Gastrocnemius medialis (tissue), 4 donors: ENCODE measurements around the gene KCNQ2. TPM values are rescaled to one million over a fixed set of nuclear protein-coding genes. Genes with fewer than 3 reads are reported as not detected.

Source experiments
- ATAC-seq, 2 donors: fragments of 150-250 bp; one replicate each; pipeline ENCODE4 v1.9.1; 2016
- DNase-seq, 2 donors: peaks; one replicate each; pipeline ENCODE4 v3.0.0-alpha.2; 2019
- H3K27ac ChIP-seq, 4 donors: fragments of 200-600 bp; sonication (generic); 1 replicate in 1 of 4; 2 replicates in 3 of 4; pipeline ENCODE4 v1.5.1; 2016 to 2018; ENCODE audit warnings: mild to moderate bottlenecking in 2 of 4, moderate library complexity in 1 of 4
- H3K27me3 ChIP-seq, 3 donors: fragments of 200-600 bp; sonication (generic) in 2 of 3; 1 replicate in 1 of 3; 2 replicates in 2 of 3; pipeline versions ENCODE4 v1.5.1 to v1.6.0; 2016 to 2019; ENCODE audit warnings: mild to moderate bottlenecking in 1 of 3, moderate library complexity in 1 of 3
- H3K36me3 ChIP-seq, 2 donors: fragments of 200-600 bp; sonication (generic) in 1 of 2; one replicate each; pipeline ENCODE4 v1.5.1; 2017 to 2018
- H3K4me1 ChIP-seq, 2 donors: fragments of 200-600 bp; sonication (generic) in 1 of 2; one replicate each; pipeline ENCODE4 v1.5.1; 2016 to 2017; ENCODE audit warnings: mild to moderate bottlenecking in 2 of 2
- H3K4me3 ChIP-seq, 4 donors: fragments of 200-600 bp; sonication (generic) in 3 of 4; 1 replicate in 1 of 4; 2 replicates in 3 of 4; pipeline ENCODE4 v1.5.1; 2016 to 2019; ENCODE audit warnings: mild to moderate bottlenecking in 2 of 4
- H3K9me3 ChIP-seq, 3 donors: fragments of 200-600 bp; sonication (generic) in 2 of 3; 1 replicate in 1 of 3; 2 replicates in 2 of 3; pipeline ENCODE4 v1.5.1; 2016 to 2019
- CTCF ChIP-seq, 5 experiments: fragments of 450-650 bp in 3 of 5; fragments of 200-600 bp in 2 of 5; sonication (generic) in 2 of 5; IDR thresholded peaks in 4 of 5; conservative IDR thresholded peaks in 1 of 5; 1 replicate in 4 of 5; 2 replicates in 1 of 5; pipeline ENCODE4 v1.5.1; 2016 to 2019; ENCODE audit warnings: antibody characterized with exemption in 5 of 5, mild to moderate bottlenecking in 3 of 5, moderate library complexity in 3 of 5
- POLR2A ChIP-seq, 2 donors: fragments of 450-650 bp; IDR thresholded peaks; one replicate each; pipeline ENCODE4 v1.6.1; 2017; ENCODE audit warnings: antibody characterized with exemption in 2 of 2, mild to moderate bottlenecking in 2 of 2, moderate library complexity in 2 of 2
- in situ Hi-C, 4 donors: fragments of 200-750 bp; cut with MboI; loops; one replicate each; pipeline versions ENCODE4 v1.15.0 to v1.8.0; 2017; ENCODE audit warnings: low sequenced_read_pairs in 4 of 4
- intact Hi-C: fragments of 100-400 bp; cut with DNase I; formaldehyde crosslinking; loops from one replicate; pipeline ENCODE4 v1.15.1; 2023; ENCODE audit warnings: low total_unique reads
- total RNA-seq, 4 donors: library from RNA; depleted of rRNA; stranded (reverse); fragments of >200 nt; gene quantifications; one replicate each; pipeline versions ENCODE4 v1.1.0 to v1.2.3, GENCODE V29; 2016

Gene KCNQ2
- total RNA-seq, 4 donors from 2014 or later, result not detected

- Histone ChIP-seq H3K27ac (no peak overlapping the region), H3K4me3 (no peak overlapping the region), H3K4me1 (no peaks in the 10 kb centered on the region), H3K36me3 (no peaks in the 10 kb centered on the region), H3K27me3 (peaks cover 0 to 16% (median 10%) of the 10 kb centered on the region in 3 donors), H3K9me3 (no peaks in the 10 kb centered on the region)
- in situ Hi-C loops, result no loop called here
- DNase-seq, result no peak
- no peak for TF ChIP-seq POLR2A (IDR thresholded peaks at IDR 0.05)
- no peak for TF ChIP-seq CTCF (IDR thresholded peaks at IDR 0.05 in 4 of 5, conservative IDR thresholded peaks at IDR 0.05 in 1 of 5)
- no peak for ATAC-seq
- intact Hi-C loops, result no loop called here
These were observed 34.3 kb downstream of the KCNQ2 start for GRCh38 chr20:63438121-63438520.

GRCh38 chr20:63435552-63435951, 36.9 kb downstream of the KCNQ2 start:
- peaks cover 0 to 19% (median 10%) of the 10 kb centered on the region in 3 donors for H3K27me3 ChIP-seq
- in situ Hi-C loops, result no loop called here
- ATAC-seq, result no peak

GRCh38 chr20:63434599-63435378, 37.7 kb downstream of the KCNQ2 start:
- in situ Hi-C loops, result no loop called here
- TF ChIP-seq POLR2A (IDR thresholded peaks at IDR 0.05) (no peak), CTCF (IDR thresholded peaks at IDR 0.05 in 4 of 5, conservative IDR thresholded peaks at IDR 0.05 in 1 of 5) (peak; percentile 59 to 80 (median 74))
- ATAC-seq (no peak), DNase-seq (peak in 1 of 2 donors; percentile 23)
- no peak overlapping the region for H3K27ac ChIP-seq
- no peaks in the 10 kb centered on the region for H3K36me3 ChIP-seq
- H3K27me3 ChIP-seq, result peaks cover 5 to 19% (median 10%) of the 10 kb centered on the region in 3 donors
- no peaks in the 10 kb centered on the region for H3K4me1 ChIP-seq
- intact Hi-C loops, result no loop called here
- H3K4me3 ChIP-seq, result no peak overlapping the region
- no peaks in the 10 kb centered on the region for H3K9me3 ChIP-seq

More at GRCh38 chr20:63435552-63435951, 36.9 kb downstream of the KCNQ2 start:
- H3K4me3 ChIP-seq, result no peak overlapping the region
- H3K9me3 ChIP-seq, result no peaks in the 10 kb centered on the region
- intact Hi-C loops, result no loop called here
- DNase-seq, result no peak
- TF ChIP-seq CTCF (IDR thresholded peaks at IDR 0.05 in 4 of 5, conservative IDR thresholded peaks at IDR 0.05 in 1 of 5), result no peak
- TF ChIP-seq POLR2A (IDR thresholded peaks at IDR 0.05), result no peak
- no peaks in the 10 kb centered on the region for H3K36me3 ChIP-seq
- no peak overlapping the region for H3K27ac ChIP-seq
- H3K4me1 ChIP-seq, result no peaks in the 10 kb centered on the region

- intact Hi-C loops, result no loop called here
- TF ChIP-seq CTCF (IDR thresholded peaks at IDR 0.05 in 4 of 5, conservative IDR thresholded peaks at IDR 0.05 in 1 of 5), result no peak
- no peak for TF ChIP-seq POLR2A (IDR thresholded peaks at IDR 0.05)
- DNase-seq, result no peak
- H3K36me3 ChIP-seq, result no peaks in the 10 kb centered on the region
- no peaks in the 10 kb centered on the region for H3K4me1 ChIP-seq
- ATAC-seq, result no peak
- in situ Hi-C loops, result no loop called here
- H3K9me3 ChIP-seq, result no peaks in the 10 kb centered on the region
- H3K27me3 ChIP-seq, result peaks cover 10 to 16% (median 10%) of the 10 kb centered on the region in 3 donors
- H3K27ac ChIP-seq, result no peak overlapping the region
- no peak overlapping the region for H3K4me3 ChIP-seq
These were observed 38.5 kb downstream of the KCNQ2 start for GRCh38 chr20:63433756-63434531.
